SK-N-SH treated with all-trans-retinoic acid at 6 μM for 48 hours (cell line): ENCODE data around the gene VEPH1.
A peak's percentile ranks its signal among the peaks of the same experiment; 100 is the strongest.

Experiments
- ATAC-seq: fragments of 200-7000 bp; cut with Tn5 transposase; 3 replicates; pipeline ENCODE4 v1.9.1; 2020; ENCODE audit warnings: mild to moderate bottlenecking, moderate library complexity
- ARNTL ChIP-seq: fragments of 450-650 bp; formaldehyde crosslinking; IDR thresholded peaks from 2 replicates; pipeline ENCODE4 v1.5.0; 2020; ENCODE audit warnings: low read depth, mild to moderate bottlenecking, moderate library complexity, borderline replicate concordance
- BACH2 ChIP-seq: fragments of 250-450 bp; sonication (Bioruptor Pico); IDR thresholded peaks from 2 replicates; pipeline ENCODE4 v1.9.0; 2021; ENCODE audit warnings: mild to moderate bottlenecking, borderline replicate concordance
- CREB5 ChIP-seq: fragments of 250-450 bp; sonication (Bioruptor Pico); IDR thresholded peaks from 2 replicates; pipeline ENCODE4 v1.5.1; 2020; ENCODE audit warnings: low read depth, mild to moderate bottlenecking, moderate library complexity
- CSDC2 ChIP-seq: fragments of 250-450 bp; sonication (Bioruptor Pico); IDR thresholded peaks from 2 replicates; pipeline ENCODE4 v1.5.0; 2020; ENCODE audit warnings: mild to moderate bottlenecking, moderate library complexity
- CSRNP3 ChIP-seq: fragments of 250-450 bp; sonication (Bioruptor Pico); IDR thresholded peaks from 2 replicates; pipeline ENCODE4 v1.5.1; 2021; ENCODE audit warnings: mild to moderate bottlenecking, moderate library complexity
- GLIS3 ChIP-seq: fragments of 250-450 bp; sonication (Bioruptor Pico); IDR thresholded peaks from 2 replicates; pipeline ENCODE4 v1.5.0; 2020; ENCODE audit warnings: mild to moderate bottlenecking, moderate library complexity
- ISL1 ChIP-seq: fragments of 250-450 bp; sonication (Bioruptor Pico); IDR thresholded peaks from 2 replicates; pipeline ENCODE4 v2.1.2; 2022; ENCODE audit warnings: mild to moderate bottlenecking, moderate library complexity
- OSR1 ChIP-seq: fragments of 250-450 bp; sonication (Bioruptor Pico); IDR thresholded peaks from 2 replicates; pipeline ENCODE4 v1.8.0; 2022; ENCODE audit warnings: moderate library complexity, mild to moderate bottlenecking, inconsistent platforms
- PATZ1 ChIP-seq: fragments of 250-450 bp; sonication (Bioruptor Pico); IDR thresholded peaks from 2 replicates; pipeline ENCODE4 v1.8.0; 2020; ENCODE audit warnings: mild to moderate bottlenecking, moderate library complexity, borderline replicate concordance
- POU6F1 ChIP-seq: fragments of 250-450 bp; sonication (Bioruptor Pico); IDR thresholded peaks from 2 replicates; pipeline ENCODE4 v1.8.0; 2021; ENCODE audit warnings: low read depth, mild to moderate bottlenecking, moderate library complexity, borderline replicate concordance
- PPARA ChIP-seq: fragments of 250-450 bp; sonication (Bioruptor Pico); IDR thresholded peaks from 2 replicates; pipeline ENCODE4 v1.5.0; 2020; ENCODE audit warnings: mild to moderate bottlenecking, borderline replicate concordance
- RARB ChIP-seq: fragments of 250-450 bp; sonication (Bioruptor Pico); IDR thresholded peaks from 2 replicates; pipeline ENCODE4 v1.8.0; 2021; ENCODE audit warnings: mild to moderate bottlenecking, moderate library complexity
- SNAI2 ChIP-seq: fragments of 250-450 bp; sonication (Bioruptor Pico); IDR thresholded peaks from 2 replicates; pipeline ENCODE4 v1.5.0; 2020; ENCODE audit warnings: mild to moderate bottlenecking, moderate library complexity
- TCF4 ChIP-seq: fragments of 250-450 bp; sonication (Bioruptor Pico); IDR thresholded peaks from 2 replicates; pipeline ENCODE4 v1.8.0; 2021; ENCODE audit warnings: mild to moderate bottlenecking, moderate library complexity, borderline replicate concordance
- TOX ChIP-seq: fragments of 250-450 bp; sonication (Bioruptor Pico); IDR thresholded peaks from 2 replicates; pipeline ENCODE4 v1.8.0; 2021; ENCODE audit warnings: mild to moderate bottlenecking, moderate library complexity, borderline replicate concordance
- TSHZ2 ChIP-seq: fragments of 250-450 bp; sonication (Bioruptor Pico); IDR thresholded peaks from 2 replicates; pipeline ENCODE4 v1.5.0; 2020; ENCODE audit warnings: mild to moderate bottlenecking, moderate library complexity
- ZFP3 ChIP-seq: fragments of 250-450 bp; sonication (Bioruptor Pico); IDR thresholded peaks from 2 replicates; pipeline ENCODE4 v1.5.0; 2020; ENCODE audit warnings: mild to moderate bottlenecking, moderate library complexity
- ZFP30 ChIP-seq: fragments of 450-650 bp; formaldehyde crosslinking; IDR thresholded peaks from 2 replicates; pipeline ENCODE4 v1.5.0; 2022; ENCODE audit warnings: mild to moderate bottlenecking, moderate library complexity
- ZNF565 ChIP-seq: fragments of 450-650 bp; formaldehyde crosslinking; conservative IDR thresholded peaks from 2 replicates; pipeline ENCODE4 v1.5.0; 2020; ENCODE audit warnings: low read depth, mild to moderate bottlenecking, moderate library complexity
- ZNF70 ChIP-seq: fragments of 450-650 bp; formaldehyde crosslinking; IDR thresholded peaks from 2 replicates; pipeline ENCODE4 v1.5.0; 2020; ENCODE audit warnings: mild to moderate bottlenecking, moderate library complexity
- ZNF8 ChIP-seq: fragments of 450-650 bp; formaldehyde crosslinking; IDR thresholded peaks from 2 replicates; pipeline ENCODE4 v1.5.0; 2020; ENCODE audit warnings: mild to moderate bottlenecking, moderate library complexity

Gene VEPH1

GRCh38 chr3:157534725-157535161 is 31.5 kb upstream of the VEPH1 start (continued):
- no peak for TF ChIP-seq CREB5 (CRISPR knock-in tag)

GRCh38 chr3:157533298-157534070 is 30.3 kb upstream of the VEPH1 start:
- TF ChIP-seq CREB5 (CRISPR knock-in tag) (no peak), TCF4 (no peak), BACH2 (CRISPR knock-in tag) (no peak), SNAI2 (CRISPR knock-in tag) (no peak), POU6F1 (CRISPR knock-in tag) (no peak), GLIS3 (CRISPR knock-in tag) (no peak), CSRNP3 (CRISPR knock-in tag) (no peak), ZFP30 (CRISPR knock-in tag) (no peak), OSR1 (no peak), CSDC2 (CRISPR knock-in tag) (no peak), PATZ1 (CRISPR knock-in tag) (no peak), PPARA (CRISPR knock-in tag) (no peak), ZNF8 (no peak), ZNF565 (CRISPR knock-in tag) (no peak), ARNTL (no peak), ISL1 (no peak), RARB (no peak), TSHZ2 (CRISPR knock-in tag) (no peak)
- peak; percentile 65 for ATAC-seq

- ATAC-seq: peak; percentile 95
- TF ChIP-seq PATZ1 (CRISPR knock-in tag) (no peak), ZNF70 (CRISPR knock-in tag) (no peak), TSHZ2 (CRISPR knock-in tag) (no peak), ZFP3 (CRISPR knock-in tag) (no peak), RARB (no peak), TOX (no peak)
Observed at GRCh38 chr3:157532529-157533297, 29.5 kb upstream of the VEPH1 start.
